ENCODE data around the gene AHCYL2.
"Not testable (repeated sequence)": the region's sequence is repeated elsewhere in the genome, so short reads cannot be mapped to it uniquely, and the experiment has no call there.

The AHCYL2 gene

GRCh38 chr7:129298268-129298893 is 73.6 kb downstream of the AHCYL2 start:
- peak in 1 of 2 experiments; percentile 27 for DNase-seq

GRCh38 chr7:129299889-129300288 is 75.1 kb downstream of the AHCYL2 start:
- no peak for DNase-seq

GRCh38 chr7:129300299-129300698 is 75.5 kb downstream of the AHCYL2 start:
- not testable (repeated sequence) for DNase-seq

GRCh38 chr7:129307592-129307991 is 82.8 kb downstream of the AHCYL2 start:
- DNase-seq, result no peak

- DNase-seq, result no peak
Observed at GRCh38 chr7:129308047-129308446, 83.2 kb downstream of the AHCYL2 start.

- no peak for DNase-seq
Observed at GRCh38 chr7:129311429-129311828, 86.6 kb downstream of the AHCYL2 start.

GRCh38 chr7:129313282-129313681 is 88.5 kb downstream of the AHCYL2 start:
- DNase-seq, result no peak

- DNase-seq, result no peak
Observed at GRCh38 chr7:129315960-129316359, 91.1 kb downstream of the AHCYL2 start.

- DNase-seq, result no peak
Observed at GRCh38 chr7:129317450-129317849, 92.6 kb downstream of the AHCYL2 start.

GRCh38 chr7:129327076-129327475 is 102.2 kb downstream of the AHCYL2 start:
- DNase-seq, result no peak

GRCh38 chr7:129332254-129333035 is 107.6 kb downstream of the AHCYL2 start:
- DNase-seq, result no peak

- DNase-seq, result no peak
Observed at GRCh38 chr7:129334473-129334872, 109.6 kb downstream of the AHCYL2 start.

GRCh38 chr7:129338450-129338849 is 113.6 kb downstream of the AHCYL2 start:
- DNase-seq, result no peak

GRCh38 chr7:129341212-129341611 is 116.4 kb downstream of the AHCYL2 start:
- DNase-seq, result no peak

- no peak for DNase-seq
Observed at GRCh38 chr7:129341816-129342806, 117.3 kb downstream of the AHCYL2 start.

GRCh38 chr7:129343099-129343700 is 118.4 kb downstream of the AHCYL2 start:
- DNase-seq, result peak in 1 of 2 experiments; percentile 30

- no peak for DNase-seq
Observed at GRCh38 chr7:129347330-129347729, 122.5 kb downstream of the AHCYL2 start.

- no peak for DNase-seq
Observed at GRCh38 chr7:129348023-129348740, 123.4 kb downstream of the AHCYL2 start.

- no peak for DNase-seq
Observed at GRCh38 chr7:129351320-129351719, 126.5 kb downstream of the AHCYL2 start.

GRCh38 chr7:129353104-129353503 is 128.3 kb downstream of the AHCYL2 start:
- DNase-seq, result not testable (repeated sequence)

GRCh38 chr7:129354428-129355157 is 129.8 kb downstream of the AHCYL2 start:
- DNase-seq, result no peak

All from NCI-H1930 (cell line).